ENCODE measurements around the gene TACC2. TPM values are rescaled to one million over a fixed set of nuclear protein-coding genes. Genes with fewer than 3 reads are reported as not detected.

TACC2 gene
- total and polyA plus RNA-seq, 9 of the 15 experiments (the other 6 are each of a cell fraction or from before 2014, with no cell fraction given), result under 0.01 to 0.35 (median 0.03) TPM; not detected in 6

- ChIA-PET POLR2A (interaction anchor here (1.7 kb wide), 1 partner anchor 12 kb away, joined by 3 read pairs; no protein-coding TSS in a partner anchor), CTCF (ENCODE audit: low intra/inter-chr PET ratio) (no interaction called here)
- H3K79me2 ChIP-seq (ENCODE audit: control insufficient read depth, insufficient read depth, low read length), result no peaks in the 10 kb centered on the region
- no peaks in the 10 kb centered on the region for H4K20me1 ChIP-seq (replicated peaks; ENCODE audit: control insufficient read depth, insufficient read depth, low read length)
- no peaks in the 10 kb centered on the region for H3K36me3 ChIP-seq (ENCODE audit: control insufficient read depth, insufficient read depth, low read length)
- DNase-seq (ENCODE audit: extremely low read depth in 1 of 4, low spot score in 3 of 4), result no peak
- H3K4me3 ChIP-seq, result no peak overlapping the region
- H3K4me1 ChIP-seq (replicated peaks in 1 of 2; ENCODE audit: control insufficient read depth in 2 of 2, insufficient read depth in 2 of 2, low read length in 2 of 2), result no peaks in the 10 kb centered on the region
- no peak for FAIRE-seq
- no peaks in the 10 kb centered on the region; a peak in 1 of 5 replicates for H3K27me3 ChIP-seq (ENCODE audit: control insufficient read depth in 2 of 2, insufficient read depth in 2 of 2, low read length in 2 of 2)
- no peaks in the 10 kb centered on the region for H3K9me3 ChIP-seq (replicated peaks; ENCODE audit: control insufficient read depth, insufficient read depth, low read depth, low read length)
- intact Hi-C loops (cut with micrococcal nuclease), result no loop called here
- TF ChIP-seq ZNF140 (CRISPR knock-in tag; IDR thresholded peaks at IDR 0.05) (no peak), ZNF584 (CRISPR knock-in tag; IDR thresholded peaks at IDR 0.05; ENCODE audit: low read depth) (no peak), SMARCA5 (IDR thresholded peaks at IDR 0.05) (no peak), POLR2G (IDR thresholded peaks at IDR 0.05; ENCODE audit: low read depth, low read length) (no peak), ZNF24 (IDR thresholded peaks at IDR 0.05) (no peak), ZNF444 (CRISPR knock-in tag; IDR thresholded peaks at IDR 0.05) (no peak), RBM17 (IDR thresholded peaks at IDR 0.05; ENCODE audit: borderline replicate concordance, low read depth, low read length) (no peak), SAFB2 (IDR thresholded peaks at IDR 0.05; ENCODE audit: borderline replicate concordance, low read depth, low read length, severe bottlenecking) (no peak), PHF20 (IDR thresholded peaks at IDR 0.05; ENCODE audit: partially characterized antibody) (no peak), ELF2 (CRISPR knock-in tag; IDR thresholded peaks at IDR 0.05) (no peak), ZNF511 (CRISPR knock-in tag; IDR thresholded peaks at IDR 0.05) (no peak), ZBTB5 (IDR thresholded peaks at IDR 0.05) (no peak), ETS2 (tag; IDR thresholded peaks at IDR 0.05; ENCODE audit: borderline replicate concordance, poor library complexity, severe bottlenecking) (no peak), THAP12 (CRISPR knock-in tag; IDR thresholded peaks at IDR 0.05) (no peak)
- no peak for ATAC-seq
- no peak overlapping the region for H3K27ac ChIP-seq (ENCODE audit: extremely low read depth, low read depth, low read length)
- no peak overlapping the region for H2AFZ ChIP-seq (ENCODE audit: low read depth, low read length)
- no peaks in the 10 kb centered on the region for H3K9me1 ChIP-seq (ENCODE audit: control insufficient read depth, insufficient read depth, low read length)
- WGBS (ENCODE audit: insufficient coverage, low coverage, missing lambda C conversion rate), result 0% methylated on average over 4 of the region's 7 CpGs
- in situ Hi-C loops (cut with MboI), result no loop called here
- no TSS peak for BruUV-seq (replicated peaks)
- no peak overlapping the region for H3K4me2 ChIP-seq (ENCODE audit: insufficient read depth, low read length)
- no peak overlapping the region for H3K9ac ChIP-seq (ENCODE audit: insufficient read depth in 1 of 2, low read depth in 2 of 2, low read length in 2 of 2)
Observed at GRCh38 chr10:122286867-122287266, 297.9 kb downstream of the TACC2 start.
